ENCODE data around the gene LCN10. TPM values are rescaled to one million over a fixed set of nuclear protein-coding genes. Genes with fewer than 3 reads are reported as not detected.
A peak's percentile ranks its signal among the peaks of the same experiment; 100 is the strongest.

The LCN10 gene
- total RNA-seq, 4 donors from 2014 or later = 0.61 to 5.7 (median 1.7) TPM; not detected in 1

GRCh38 chr9:136700304-136700703, 42.4 kb downstream of the LCN10 start:
- no peak for DNase-seq (ENCODE audit: low spot score in 2 of 2)
- intact Hi-C loops (cut with DNase I; ENCODE audit: low total_unique reads) = no loop called here
- no peak for TF ChIP-seq CTCF (IDR thresholded peaks at IDR 0.05)
- TF ChIP-seq POLR2A (IDR thresholded peaks at IDR 0.05) = no peak
- WGBS, 2 donors = 51 to 56% methylated on average over 13 of the region's 13 CpGs
- H3K4me3 ChIP-seq (ENCODE audit: low read depth, poor library complexity, severe bottlenecking) = no peak overlapping the region

- no peak overlapping the region for H3K4me3 ChIP-seq (ENCODE audit: low read depth, poor library complexity, severe bottlenecking)
- intact Hi-C loops (cut with DNase I; ENCODE audit: low total_unique reads) = no loop called here
- DNase-seq (ENCODE audit: low spot score in 2 of 2) = no peak
- WGBS, 2 donors = 85 to 87% methylated on average over 11 of the region's 11 CpGs
- TF ChIP-seq CTCF (IDR thresholded peaks at IDR 0.05) (no peak), POLR2A (IDR thresholded peaks at IDR 0.05) (no peak)
Observed at GRCh38 chr9:136698635-136699246, 44.0 kb downstream of the LCN10 start.

GRCh38 chr9:136697821-136698526, 44.8 kb downstream of the LCN10 start:
- no peak for DNase-seq (ENCODE audit: low spot score in 2 of 2)
- 59 to 62% methylated on average over 17 to 20 of the region's 20 CpGs for WGBS, 2 donors
- intact Hi-C loops (cut with DNase I; ENCODE audit: low total_unique reads) = no loop called here
- TF ChIP-seq CTCF (IDR thresholded peaks at IDR 0.05) (no peak), POLR2A (IDR thresholded peaks at IDR 0.05) (no peak)
- H3K4me3 ChIP-seq (ENCODE audit: low read depth, poor library complexity, severe bottlenecking) = no peak overlapping the region

GRCh38 chr9:136697146-136697820, 45.5 kb downstream of the LCN10 start:
- no peak overlapping the region for H3K4me3 ChIP-seq (ENCODE audit: low read depth, poor library complexity, severe bottlenecking)
- 43 to 49% methylated on average over 21 to 22 of the region's 23 CpGs for WGBS, 2 donors
- no peak for DNase-seq (ENCODE audit: low spot score in 2 of 2)
- intact Hi-C loops (cut with DNase I; ENCODE audit: low total_unique reads) = no loop called here
- TF ChIP-seq POLR2A (IDR thresholded peaks at IDR 0.05) = no peak
- TF ChIP-seq CTCF (IDR thresholded peaks at IDR 0.05) = peak in 1 of 3 donors; percentile 59

- no peak overlapping the region for H3K4me3 ChIP-seq (ENCODE audit: low read depth, poor library complexity, severe bottlenecking)
- DNase-seq (ENCODE audit: low spot score in 2 of 2) = no peak
- TF ChIP-seq POLR2A (IDR thresholded peaks at IDR 0.05) = no peak
- no peak for TF ChIP-seq CTCF (IDR thresholded peaks at IDR 0.05)
- WGBS, 2 donors = 73 to 74% methylated on average over 9 of the region's 9 CpGs
- intact Hi-C loops (cut with DNase I; ENCODE audit: low total_unique reads) = no loop called here
Observed at GRCh38 chr9:136696502-136696901, 46.2 kb downstream of the LCN10 start.

All from lower leg skin (tissue), 4 donors.